GM23338 (cell line): Measurements from ENCODE around the gene SENP6. TPM values are rescaled to one million over a fixed set of nuclear protein-coding genes. Genes with fewer than 3 reads are reported as not detected.
"Not testable (repeated sequence)": the region's sequence is repeated elsewhere in the genome, so short reads cannot be mapped to it uniquely, and the experiment has no call there.

ENCODE experiments used
- ATAC-seq: fragments of 200-7000 bp; cut with Tn5 transposase; 3 replicates; pipeline ENCODE4 v1.9.1; 2020
- DNase-seq: peaks from one replicate; pipeline ENCODE4 v3.0.0-alpha.2; 2015; ENCODE audit warnings: low spot score
- H2AFZ ChIP-seq: fragments of 200-600 bp; sonication (generic); 2 replicates; pipeline ENCODE4 v1.8.0; 2016; ENCODE audit warnings: antibody characterized with exemption, mild to moderate bottlenecking, moderate library complexity
- H3F3A ChIP-seq: fragments of 200-600 bp; sonication (generic); replicated peaks from 2 replicates; pipeline ENCODE4 v1.8.0; 2017; ENCODE audit warnings: antibody characterized with exemption, mixed run types, low read depth
- H3K27ac ChIP-seq: fragments of 200-600 bp; sonication (generic); 2 replicates; pipeline ENCODE4 v1.6.1; 2016; ENCODE audit warnings: low read depth
- H3K27me3 ChIP-seq: fragments of 200-600 bp; sonication (generic); 2 replicates; pipeline ENCODE4 v1.8.0; 2016; ENCODE audit warnings: mild to moderate bottlenecking, mixed run types, moderate library complexity; ENCODE audit not compliant: insufficient read depth
- H3K36me3 ChIP-seq: fragments of 200-600 bp; sonication (generic); 2 replicates; pipeline ENCODE4 v1.8.0; 2016; ENCODE audit warnings: mild to moderate bottlenecking; ENCODE audit not compliant: insufficient read depth
- H3K4me1 ChIP-seq: fragments of 200-600 bp; sonication (generic); 2 replicates; pipeline ENCODE4 v1.8.0; 2016; ENCODE audit warnings: mild to moderate bottlenecking, moderate library complexity; ENCODE audit not compliant: insufficient read depth
- H3K4me2 ChIP-seq: fragments of 200-600 bp; sonication (generic); 2 replicates; pipeline ENCODE4 v1.7.1; 2017; ENCODE audit warnings: mixed run types
- H3K4me3 ChIP-seq: fragments of 200-600 bp; sonication (generic); 2 replicates; pipeline ENCODE4 v1.6.1; 2016; ENCODE audit warnings: mixed run types
- H3K79me2 ChIP-seq: fragments of 200-600 bp; sonication (generic); replicated peaks from 2 replicates; pipeline ENCODE4 v1.8.0; 2017; ENCODE audit warnings: mild to moderate bottlenecking; ENCODE audit not compliant: insufficient read depth
- H3K9me2 ChIP-seq: fragments of 200-600 bp; sonication (generic); 2 replicates; pipeline ENCODE4 v1.8.0; 2017; ENCODE audit not compliant: insufficient read depth
- H4K20me1 ChIP-seq: fragments of 200-600 bp; sonication (generic); replicated peaks from 2 replicates; pipeline ENCODE4 v1.8.0; 2017; ENCODE audit warnings: mild to moderate bottlenecking; ENCODE audit not compliant: insufficient read depth
- H3K27ac Mint-ChIP-seq: 2 replicates; pipeline ENCODE4 v1.8.0; 2020; ENCODE audit warnings: inconsistent platforms, mild to moderate bottlenecking, moderate library complexity, mixed read lengths
- H3K27me3 Mint-ChIP-seq: 3 replicates; pipeline ENCODE4 v1.8.0; 2022; ENCODE audit warnings: low read depth, mild to moderate bottlenecking, moderate library complexity, mixed read lengths, inconsistent platforms; ENCODE audit not compliant: insufficient read depth, poor library complexity
- H3K36me3 Mint-ChIP-seq: 3 replicates; pipeline ENCODE4 v1.8.0; 2021; ENCODE audit warnings: low read depth, mild to moderate bottlenecking, inconsistent platforms, moderate library complexity, mixed read lengths
- H3K4me1 Mint-ChIP-seq: 3 replicates; pipeline ENCODE4 v1.8.0; 2020; ENCODE audit warnings: mild to moderate bottlenecking, inconsistent platforms, mixed read lengths
- H3K4me3 Mint-ChIP-seq: 3 replicates; pipeline ENCODE4 v1.8.0; 2021; ENCODE audit warnings: moderate library complexity, mild to moderate bottlenecking, inconsistent platforms, mixed read lengths
- H3K9me3 Mint-ChIP-seq: 3 replicates; pipeline ENCODE4 v1.8.0; 2020; ENCODE audit warnings: moderate library complexity, mild to moderate bottlenecking, inconsistent platforms, mixed read lengths
- CREB1 ChIP-seq: fragments of 250-450 bp; sonication (Bioruptor Pico); IDR thresholded peaks from 2 replicates; pipeline ENCODE4 v1.5.0; 2020; ENCODE audit warnings: low read depth, mild to moderate bottlenecking, moderate library complexity
- CTCF ChIP-seq, 2 experiments: fragments of 200-600 bp in 1 of 2; sonication (generic) in 1 of 2; conservative IDR thresholded peaks; 2 replicates each; pipeline versions ENCODE4 v1.5.1 to v1.6.1; 2016 to 2017; ENCODE audit warnings: antibody characterized with exemption in 2 of 2, low read depth in 2 of 2, mild to moderate bottlenecking in 2 of 2, moderate library complexity in 1 of 2
- EZH2phosphoT487 ChIP-seq: fragments of 200-600 bp; sonication (generic); IDR thresholded peaks from one replicate; pipeline ENCODE4 v1.8.1; 2018; ENCODE audit warnings: antibody characterized with exemption; ENCODE audit not compliant: unreplicated experiment
- JUNB ChIP-seq: IDR thresholded peaks from one replicate; pipeline ENCODE4 v1.6.1; 2016; ENCODE audit warnings: antibody characterized with exemption; ENCODE audit not compliant: unreplicated experiment
- REST ChIP-seq: IDR thresholded peaks from one replicate; pipeline ENCODE4 v1.6.1; 2018; ENCODE audit warnings: antibody characterized with exemption; ENCODE audit not compliant: unreplicated experiment
- STAT1 ChIP-seq: IDR thresholded peaks from one replicate; pipeline ENCODE4 v1.6.1; 2016; ENCODE audit warnings: antibody characterized with exemption; ENCODE audit not compliant: unreplicated experiment
- ZNF114 ChIP-seq: fragments of 250-450 bp; sonication (Bioruptor Pico); IDR thresholded peaks from 2 replicates; pipeline ENCODE4 v1.5.0; 2020; ENCODE audit warnings: mild to moderate bottlenecking, moderate library complexity
- polyA plus RNA-seq: library from polyadenylated mRNA; unstranded; fragments of >200 nt; fragmentation: Nextera tagmentation; extraction: Ambion mirVana; gene quantifications from 2 replicates; pipeline ENCODE4 v1.2.1, GENCODE V29; 2016
- total RNA-seq: library from RNA; depleted of rRNA; stranded (reverse); fragments of >200 nt; shearing (Covaris generic); gene quantifications from 2 replicates; pipeline ENCODE4 v1.2.3, GENCODE V29; 2014

The SENP6 gene
- total and polyA plus RNA-seq, 2 experiments from 2014 or later: 66.6 to 114 TPM

DNA sequence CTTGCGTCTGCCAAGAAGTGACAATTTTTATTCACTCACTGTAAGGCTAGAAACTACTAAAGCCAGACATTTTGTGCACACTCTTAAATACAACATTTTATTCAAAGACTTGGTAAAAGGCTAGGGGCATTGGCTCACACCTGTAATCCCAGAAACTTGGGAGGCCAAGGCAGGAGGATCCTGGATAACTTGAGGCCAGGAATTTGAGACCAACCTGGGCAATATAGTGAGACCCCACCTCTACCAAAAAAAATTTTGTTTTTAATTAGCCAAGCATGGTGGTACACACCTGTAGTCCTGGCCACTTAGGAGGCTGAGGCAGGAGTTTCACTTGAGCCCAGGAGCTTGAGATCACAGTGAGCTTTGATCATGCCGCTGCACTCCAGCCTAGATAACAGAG lies 11.3 kb upstream of the SENP6 start:
- Histone ChIP-seq H3F3A (no peaks in the 10 kb centered on the region), H4K20me1 (no peaks in the 10 kb centered on the region), H3K36me3 (no peaks in the 10 kb centered on the region), H3K4me1 (no peaks in the 10 kb centered on the region), H3K79me2 (no peaks in the 10 kb centered on the region), H3K4me2 (no peak overlapping the region), H3K27ac (no peak overlapping the region), H3K4me3 (no peak overlapping the region), H2AFZ (no peak overlapping the region), H3K27me3 (no peaks in the 10 kb centered on the region), H3K9me2 (no peaks in the 10 kb centered on the region)
- no peak overlapping the region for H3K4me3 Mint-ChIP-seq
- H3K27me3 Mint-ChIP-seq: peaks cover under 1% of the 10 kb centered on the region
- DNase-seq: no peak
- no peak for ATAC-seq
- no peaks in the 10 kb centered on the region for H3K9me3 Mint-ChIP-seq
- TF ChIP-seq STAT1 (no peak), CTCF (conservative IDR thresholded peaks at IDR 0.05; ENCODE audit: low read depth in 2 of 2) (no peak), REST (no peak), ZNF114 (no peak)
- no peaks in the 10 kb centered on the region for H3K4me1 Mint-ChIP-seq
- H3K36me3 Mint-ChIP-seq: no peaks in the 10 kb centered on the region
- no peak overlapping the region for H3K27ac Mint-ChIP-seq

- not testable (repeated sequence) for H3K9me3 Mint-ChIP-seq, H3K4me3 ChIP-seq, H3K27me3 ChIP-seq, H4K20me1 ChIP-seq, H3K4me1 ChIP-seq, H3K4me3 Mint-ChIP-seq, H2AFZ ChIP-seq, H3K9me2 ChIP-seq, H3F3A ChIP-seq, H3K4me2 ChIP-seq, DNase-seq, H3K36me3 Mint-ChIP-seq, ATAC-seq, H3K27me3 Mint-ChIP-seq, H3K27ac Mint-ChIP-seq, H3K4me1 Mint-ChIP-seq, H3K36me3 ChIP-seq, H3K27ac ChIP-seq, H3K79me2 ChIP-seq
Observed at GRCh38 chr6:75596380-75596779, 5.3 kb upstream of the SENP6 start.

GRCh38 chr6:75600768-75601167 lies 912 bp upstream of the SENP6 start:
- Histone ChIP-seq H3K79me2 (peaks cover 44% of the 10 kb centered on the region), H3K4me1 (peaks cover 15% of the 10 kb centered on the region), H3K9me2 (no peaks in the 10 kb centered on the region), H3K36me3 (no peaks in the 10 kb centered on the region), H4K20me1 (peaks cover 5% of the 10 kb centered on the region), H3K4me2 (peak overlapping the region; percentile 87), H3K27me3 (no peaks in the 10 kb centered on the region), H3K4me3 (peak overlapping the region; percentile 86), H2AFZ (0 out of 2 replicates have a peak overlapping the region, but pooled peaks have one; percentile 24), H3K27ac (peak overlapping the region; percentile 96; the same call in 1 of the 2 replicates), H3F3A (no peaks in the 10 kb centered on the region)
- DNase-seq (no peak), ATAC-seq (no peak)
- Mint-ChIP-seq H3K27me3 (peaks cover 7% of the 10 kb centered on the region), H3K4me3 (peak overlapping the region; percentile 98), H3K9me3 (no peaks in the 10 kb centered on the region), H3K4me1 (peaks cover 20% of the 10 kb centered on the region), H3K27ac (no peak overlapping the region; the same call in 1 of the 2 replicates), H3K36me3 (peaks cover 11% of the 10 kb centered on the region; the same call in 2 of the 3 replicates)
- TF ChIP-seq STAT1: no peak
- no peak for TF ChIP-seq JUNB
- TF ChIP-seq EZH2phosphoT487: no peak
- no peak for TF ChIP-seq CREB1
